CD4-positive, alpha-beta T cell treated with Interleukin-12 subunit alpha and Interleukin-12 subunit beta, for 1 hour (primary cell): ENCODE measurements around the gene PKD1L1.
"Not testable (repeated sequence)": the region's sequence is repeated elsewhere in the genome, so short reads cannot be mapped to it uniquely, and the experiment has no call there.

Source experiments
- DNase-seq: peaks from one replicate; pipeline ENCODE4 v3.0.0-alpha.2; 2020

PKD1L1 gene

DNA sequence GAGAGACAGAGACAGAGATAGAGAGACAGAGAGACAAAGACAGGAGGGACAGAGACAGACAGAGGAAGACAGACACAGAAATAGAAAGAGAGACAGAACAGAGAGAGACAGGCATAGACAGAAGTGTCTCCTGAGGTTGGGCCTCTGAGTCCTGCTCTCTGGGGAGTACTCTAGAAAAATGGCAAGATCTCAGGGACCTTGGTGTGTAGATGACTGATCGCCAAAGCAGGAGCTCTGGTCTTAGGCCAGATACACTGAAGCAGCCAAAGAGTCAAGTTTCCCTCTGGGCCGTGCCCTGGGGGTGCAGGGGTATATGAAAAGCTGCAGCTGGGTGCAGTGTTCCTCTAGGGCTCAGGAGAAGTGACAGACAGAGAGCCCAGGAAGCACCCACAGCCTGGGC lies 189.7 kb downstream of the PKD1L1 start:
- DNase-seq, result no peak

DNA sequence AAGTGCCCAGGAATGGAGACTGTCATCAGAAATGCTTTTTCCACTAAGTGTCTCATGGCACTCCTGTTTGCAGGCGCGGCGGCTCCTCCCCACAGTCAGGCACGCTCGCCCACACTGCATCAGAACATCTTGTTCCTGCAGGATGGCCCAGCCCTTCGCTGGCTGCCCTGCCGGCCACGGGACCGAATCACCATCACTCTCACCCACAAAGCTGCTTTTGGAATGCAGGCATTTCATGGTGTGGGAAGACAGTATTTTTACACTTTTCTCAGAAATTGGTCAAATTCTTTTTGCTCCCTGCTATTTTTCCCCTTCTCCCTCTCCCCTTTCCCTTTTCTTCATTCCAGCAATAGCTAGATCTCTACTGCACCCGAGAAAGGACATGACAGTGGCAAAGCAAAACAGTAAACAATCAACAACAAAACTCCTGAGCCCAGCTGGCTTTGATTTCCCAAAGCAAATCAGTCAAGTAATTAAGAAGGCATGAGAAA lies 190.3 kb downstream of the PKD1L1 start:
- DNase-seq, result no peak

DNA sequence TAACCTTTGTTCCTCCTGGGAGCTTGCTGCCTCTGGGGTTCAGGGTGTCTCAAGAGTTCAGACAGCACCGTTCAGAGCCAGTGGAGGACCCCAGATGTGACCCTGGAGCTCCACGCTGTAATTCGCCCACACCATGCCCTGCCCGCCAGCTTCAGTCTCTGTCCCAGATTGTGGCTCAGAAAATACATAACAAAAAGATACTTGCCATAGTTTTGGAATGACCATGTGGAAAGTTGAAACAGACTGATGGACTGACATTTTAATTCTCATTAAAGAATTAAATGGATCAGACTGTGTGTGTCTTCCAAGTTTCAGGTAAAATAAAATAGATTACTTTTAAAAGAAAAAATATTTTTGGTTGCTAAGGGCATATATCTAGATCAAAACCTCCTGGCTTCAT lies 191.6 kb downstream of the PKD1L1 start:
- DNase-seq, result no peak

DNA sequence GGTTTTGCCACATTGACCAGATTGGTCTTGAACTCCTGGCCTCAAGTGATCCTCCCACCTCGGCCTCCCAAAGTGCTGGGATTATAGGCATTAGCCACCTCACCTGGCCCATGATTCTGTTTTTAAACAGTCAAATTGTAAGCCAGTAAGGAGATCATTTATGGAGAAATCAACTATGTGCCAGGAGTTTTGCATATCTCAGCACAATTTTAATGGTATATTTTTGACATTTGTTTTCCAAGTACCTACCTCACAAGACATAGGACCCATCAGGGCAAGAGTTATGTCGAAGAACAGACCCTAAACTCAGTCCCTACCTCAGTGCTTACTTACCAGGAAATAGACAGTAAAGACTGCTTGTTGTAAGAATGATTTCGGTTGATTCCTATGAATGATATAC lies 193.0 kb downstream of the PKD1L1 start:
- DNase-seq, result no peak

DNA sequence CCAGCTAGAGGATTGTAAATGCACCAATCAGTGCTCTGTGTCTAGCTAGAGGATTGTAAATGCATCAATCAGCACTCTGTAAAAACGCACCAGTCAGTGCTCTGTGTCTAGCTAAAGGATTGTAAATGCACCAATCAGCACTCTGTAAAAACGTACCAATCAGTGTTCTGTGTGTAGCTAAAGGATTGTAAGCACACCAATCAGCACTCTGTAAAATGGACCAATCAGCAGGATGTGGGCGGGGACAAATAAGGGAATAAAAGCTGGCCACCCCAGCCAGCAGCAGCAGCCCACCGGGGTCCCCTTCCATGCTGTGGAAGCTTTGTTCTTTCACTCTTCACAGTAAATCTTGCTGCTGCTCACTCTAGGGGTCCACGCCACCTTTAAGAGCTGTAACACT lies 196.5 kb downstream of the PKD1L1 start:
- not testable (repeated sequence) for DNase-seq

DNA sequence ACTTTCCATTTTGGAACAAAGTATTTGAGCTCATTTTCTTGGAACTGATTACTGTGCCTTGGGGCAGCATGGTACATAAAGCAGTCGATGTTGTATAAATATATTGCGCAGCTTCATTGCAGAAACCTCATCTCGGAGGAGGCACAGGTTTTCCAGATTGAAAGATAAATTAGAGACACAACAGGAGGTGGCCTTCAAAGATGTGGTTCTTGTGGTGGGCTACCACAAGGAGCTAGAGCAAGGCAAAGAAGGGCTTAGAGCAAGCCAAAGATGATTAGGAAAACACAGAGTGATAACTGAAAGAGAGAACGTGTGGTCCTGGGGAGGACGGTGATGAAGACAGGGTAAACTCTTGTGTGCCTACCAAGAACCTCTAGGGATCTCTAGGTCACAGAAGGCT lies 197.2 kb downstream of the PKD1L1 start:
- no peak for DNase-seq

DNA sequence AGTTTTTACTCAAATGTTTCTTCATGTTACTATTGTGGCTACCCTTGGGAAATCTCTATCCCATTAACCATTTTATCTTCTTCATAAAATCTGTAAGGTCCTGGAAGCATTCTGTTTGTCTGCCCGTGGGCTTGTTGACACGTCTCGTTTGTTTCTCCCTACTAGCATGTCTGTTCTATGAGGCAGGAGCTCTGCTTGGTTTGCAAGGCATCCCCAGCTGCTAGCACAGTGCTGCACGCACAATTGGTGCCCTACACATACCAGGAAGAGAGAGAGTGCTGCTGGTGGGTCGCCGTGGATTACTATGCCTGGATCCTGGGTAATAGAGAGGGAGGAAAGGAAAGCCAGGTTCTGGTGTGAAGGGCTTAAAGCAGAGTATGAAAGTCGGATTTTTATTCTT lies 200.2 kb downstream of the PKD1L1 start:
- no peak for DNase-seq

DNA sequence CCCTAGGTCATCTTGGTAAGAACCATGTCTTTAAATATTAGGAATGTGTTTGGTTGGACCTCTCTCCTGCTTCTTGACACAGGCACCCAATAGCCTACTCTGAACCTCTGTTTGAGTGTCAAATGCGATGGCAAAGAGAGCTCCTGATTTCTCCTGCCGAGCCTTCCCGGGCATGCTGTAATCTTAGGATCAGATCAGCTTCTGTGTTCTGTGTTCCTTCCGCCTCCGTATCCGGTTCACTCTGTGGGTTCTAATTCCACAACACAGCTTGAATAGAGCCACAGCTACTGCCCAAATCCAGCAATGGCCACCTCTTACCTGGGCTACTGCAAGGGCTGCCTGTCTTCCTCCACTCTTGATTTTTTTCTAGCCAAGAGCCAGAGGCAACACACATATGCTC lies 201.1 kb downstream of the PKD1L1 start:
- DNase-seq, result no peak

DNA sequence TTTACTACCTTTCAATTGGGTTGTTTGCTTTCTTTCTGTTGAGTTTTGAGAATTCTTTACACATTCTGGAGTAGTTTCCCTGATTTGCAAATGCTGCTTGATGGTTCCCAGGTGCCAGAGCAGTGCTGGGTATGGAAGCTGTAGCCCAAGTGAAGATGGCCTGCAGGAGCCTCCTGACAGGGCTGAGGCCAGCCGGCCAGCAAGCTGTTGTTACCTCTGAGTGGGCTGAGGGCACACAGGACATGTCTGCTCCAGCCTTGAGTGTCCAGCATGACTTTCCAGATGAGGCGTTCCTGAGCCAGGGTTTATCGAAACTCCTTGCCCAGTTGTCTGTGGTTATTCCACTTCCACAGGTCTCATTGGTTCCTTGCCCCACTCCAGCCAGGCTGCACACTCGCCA lies 201.8 kb downstream of the PKD1L1 start:
- no peak for DNase-seq

DNA sequence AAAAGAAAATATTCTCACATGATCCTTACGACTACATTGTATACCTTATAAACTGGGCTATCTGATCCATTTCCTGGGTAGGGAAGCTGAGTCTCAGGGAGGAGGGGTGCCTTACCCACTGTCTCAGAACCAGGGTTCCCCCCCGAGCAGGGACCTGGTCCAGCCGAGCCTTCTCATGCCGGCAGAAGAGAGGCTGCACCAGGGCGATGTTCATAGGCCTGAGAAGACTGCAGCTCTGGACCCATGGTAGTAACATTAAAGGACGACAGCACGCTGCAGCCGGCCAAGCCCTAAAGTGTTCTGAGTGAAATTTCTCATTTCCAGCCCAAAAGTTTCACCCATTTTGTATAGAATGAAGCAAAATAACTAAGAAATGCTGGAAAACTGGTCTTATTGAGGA lies 203.4 kb downstream of the PKD1L1 start:
- DNase-seq, result no peak

DNA sequence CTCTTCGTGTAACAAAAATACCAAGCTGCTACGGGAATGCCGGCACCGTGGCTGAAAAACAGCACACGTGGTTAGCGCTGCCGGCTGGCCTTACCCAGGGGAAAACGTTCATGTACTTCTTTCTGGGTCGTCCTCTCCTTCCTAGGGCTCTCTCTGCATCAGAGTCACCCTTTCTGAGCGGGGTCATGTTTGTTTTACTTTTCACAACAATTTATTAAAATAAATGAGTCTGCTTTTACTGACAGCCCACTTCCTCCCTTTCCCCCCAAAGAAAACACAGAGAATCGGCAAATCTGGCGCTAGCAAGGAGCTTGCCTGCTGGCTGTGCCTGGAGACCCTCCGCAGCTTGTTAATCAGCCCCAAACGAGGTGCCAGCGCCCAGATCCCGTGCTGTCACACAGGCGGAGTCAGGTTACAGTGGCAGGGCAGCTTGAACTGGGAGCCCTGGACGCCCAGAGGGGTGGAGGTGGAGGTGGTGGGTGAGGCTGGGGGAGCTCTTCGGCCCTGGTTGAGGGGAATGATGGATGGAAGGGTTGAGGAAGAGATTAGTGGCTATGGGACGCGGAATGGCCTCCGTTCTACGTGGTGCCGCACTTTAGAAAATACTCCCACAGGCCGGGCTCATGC lies 204.2 kb downstream of the PKD1L1 start:
- DNase-seq, result no peak

DNA sequence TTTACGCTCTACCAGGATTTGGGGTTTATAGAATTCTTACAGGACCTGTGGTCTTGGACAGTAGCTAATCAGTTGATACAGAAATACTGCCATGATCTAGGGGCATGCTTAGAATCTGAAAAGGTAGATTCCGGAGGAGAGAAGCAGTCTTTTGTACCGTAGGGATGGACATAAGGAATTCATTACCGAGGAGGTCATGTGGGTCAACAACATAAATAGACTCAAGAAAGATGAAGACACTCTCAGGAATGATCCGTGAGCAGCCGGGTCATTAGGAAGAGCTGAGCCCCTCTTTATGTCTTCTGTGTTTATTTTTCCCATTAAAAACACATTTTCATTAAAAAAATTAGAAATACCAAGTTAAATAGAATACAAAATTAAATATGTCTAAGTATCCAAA lies 206.3 kb downstream of the PKD1L1 start:
- no peak for DNase-seq

DNA sequence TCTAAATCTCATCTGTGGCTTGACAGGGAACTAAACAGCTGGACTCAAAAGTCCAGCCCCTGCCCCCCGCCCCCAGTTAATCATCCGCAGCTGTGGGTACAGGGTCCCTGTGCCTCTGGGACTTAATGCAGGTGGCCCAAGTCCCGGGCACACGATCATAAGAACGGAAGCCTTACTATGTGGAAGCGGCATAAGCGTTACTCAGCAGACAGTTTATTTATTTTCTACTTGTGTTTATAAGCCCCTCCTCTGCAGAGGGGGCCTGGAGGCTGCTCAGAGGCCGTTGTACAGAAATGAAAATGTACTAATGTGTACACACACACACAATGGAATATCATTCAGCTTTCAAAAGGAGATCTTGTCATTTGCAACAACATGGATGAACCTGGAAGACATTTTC lies 208.4 kb downstream of the PKD1L1 start:
- no peak for DNase-seq

DNA sequence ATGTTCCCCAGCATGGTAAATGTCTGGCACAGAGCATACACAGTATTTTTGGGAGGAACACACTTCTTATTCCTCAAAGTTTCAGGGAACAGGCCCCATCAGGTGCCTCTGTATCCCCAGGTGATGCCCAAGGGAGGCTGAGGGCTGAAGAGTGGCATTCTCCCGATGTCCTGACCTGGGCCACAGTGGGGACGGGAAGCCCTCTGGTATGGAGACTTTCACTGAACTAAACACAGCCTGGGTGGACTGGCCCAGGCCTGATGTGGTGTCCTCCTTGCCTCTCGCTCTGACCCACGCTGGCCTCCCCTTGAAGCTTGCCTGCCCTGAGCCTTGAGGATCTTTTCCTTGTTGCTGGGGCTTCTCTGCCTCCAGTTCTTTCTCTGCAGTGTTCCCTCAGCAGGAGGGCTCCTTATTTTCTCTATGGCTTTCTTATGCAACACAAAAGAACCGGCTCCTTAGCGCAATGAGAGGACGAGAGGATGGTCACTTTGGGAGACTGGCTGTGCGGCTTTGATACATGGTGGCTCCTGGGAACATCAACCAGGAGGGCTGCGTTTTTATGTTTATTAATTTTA lies 208.9 kb downstream of the PKD1L1 start:
- DNase-seq, result no peak

DNA sequence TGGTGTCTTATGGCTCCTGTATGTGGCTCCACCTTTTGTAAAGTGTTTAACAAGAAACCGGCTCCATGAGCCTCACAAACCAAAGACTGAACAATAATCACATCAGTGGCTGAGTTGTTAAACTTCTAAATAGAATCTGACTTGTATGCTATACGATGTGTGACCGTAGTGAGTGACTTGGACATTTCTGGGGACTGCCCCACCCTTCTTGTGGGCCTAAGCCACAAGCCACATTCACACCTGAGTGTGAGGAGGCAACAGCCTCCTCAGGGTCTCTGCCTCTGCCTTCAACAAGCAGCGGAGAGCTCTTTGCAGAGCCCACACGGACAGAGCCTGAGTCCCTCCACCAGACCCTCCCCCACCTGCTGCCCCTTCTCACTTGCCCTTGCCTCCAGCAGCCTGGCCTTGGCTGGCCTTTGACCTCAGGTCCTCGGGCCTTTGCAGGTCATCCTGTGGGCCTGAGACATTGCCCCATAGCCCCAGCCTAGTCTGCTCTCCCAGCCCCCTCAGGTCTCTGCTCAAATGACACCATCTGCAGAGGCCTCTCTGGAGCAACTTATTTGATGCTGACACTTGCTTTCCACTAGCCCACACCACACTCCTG lies 209.6 kb downstream of the PKD1L1 start:
- no peak for DNase-seq

DNA sequence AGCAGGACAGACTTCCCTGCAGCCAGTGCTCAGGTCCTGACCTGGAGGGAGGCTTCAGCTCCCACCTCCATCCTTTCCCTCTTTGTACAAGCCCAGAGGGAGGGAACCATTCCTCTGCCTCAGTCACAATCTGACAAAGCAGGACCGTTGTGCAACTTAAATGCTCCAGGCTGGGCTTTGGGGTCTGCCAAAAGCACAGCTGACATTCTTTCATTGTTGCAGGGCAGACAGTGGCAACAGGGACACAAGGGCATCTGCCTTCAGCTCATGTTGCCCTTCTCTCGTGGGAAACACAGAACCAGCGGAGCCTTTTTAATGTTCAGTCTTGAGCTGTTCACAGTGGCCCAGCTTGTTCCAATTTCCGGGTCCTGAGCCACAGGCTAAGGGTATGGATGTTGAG lies 210.7 kb downstream of the PKD1L1 start:
- no peak for DNase-seq

DNA sequence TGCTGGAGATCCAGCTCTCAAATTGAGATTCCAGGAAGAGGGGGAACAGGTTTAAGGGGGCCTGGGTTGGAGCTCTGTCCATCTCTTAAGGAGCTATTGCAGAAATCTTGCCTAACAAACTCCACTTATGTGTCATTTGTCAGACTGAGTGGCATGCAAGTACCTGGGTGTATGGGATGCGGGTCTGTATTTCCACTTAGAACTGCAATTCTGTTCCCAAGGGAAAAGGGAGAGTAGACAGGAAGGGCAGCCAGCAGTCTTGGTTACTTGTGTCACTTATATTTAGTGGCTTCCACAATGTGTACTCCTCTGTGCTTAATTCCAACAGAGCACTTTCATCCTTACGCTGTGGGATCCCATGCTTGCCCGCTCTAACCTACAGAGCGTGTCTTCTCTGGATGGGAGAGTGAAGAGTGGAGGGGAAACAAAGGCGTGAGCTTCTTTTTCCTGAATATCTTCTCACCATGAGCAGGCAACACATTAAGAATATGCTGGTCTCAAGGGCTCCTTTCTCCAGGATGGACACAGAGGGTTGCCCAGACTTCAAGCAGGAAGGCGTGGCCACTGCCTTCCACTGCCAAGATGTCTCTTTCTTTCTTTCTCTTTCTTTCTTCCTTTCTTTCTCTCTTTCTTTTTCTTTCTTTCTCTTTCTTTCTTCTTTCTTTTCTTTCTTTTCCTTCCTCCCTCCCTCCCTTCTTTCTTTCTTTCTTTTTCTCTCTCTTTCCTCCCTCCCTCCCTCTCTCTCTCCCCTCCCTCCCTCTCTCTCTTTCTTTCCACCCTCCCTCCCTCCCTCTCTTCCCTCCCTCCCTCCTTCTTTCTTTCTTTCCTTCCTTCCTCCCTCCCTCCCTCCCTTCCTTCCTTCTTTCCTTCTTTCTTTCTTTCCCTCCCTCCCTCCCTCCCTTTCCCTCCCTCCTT lies 212.6 kb downstream of the PKD1L1 start:
- DNase-seq, result no peak

DNA sequence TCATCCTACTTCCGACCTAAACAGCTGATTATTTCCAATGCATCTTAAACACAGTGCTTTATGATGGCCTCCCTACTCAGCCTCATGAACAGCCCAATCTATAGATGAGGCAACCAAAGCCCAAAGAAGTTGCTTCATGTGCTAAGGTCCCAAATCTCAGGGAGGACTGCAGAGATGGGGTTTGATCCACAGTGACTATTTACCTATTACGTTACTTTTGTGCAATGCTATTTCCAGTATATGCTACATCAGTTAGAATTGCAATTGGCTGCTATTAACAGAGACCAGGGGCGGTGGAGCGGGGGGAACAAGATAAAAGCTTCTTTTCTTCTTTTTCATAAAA lies 213.3 kb downstream of the PKD1L1 start:
- no peak for DNase-seq

DNA sequence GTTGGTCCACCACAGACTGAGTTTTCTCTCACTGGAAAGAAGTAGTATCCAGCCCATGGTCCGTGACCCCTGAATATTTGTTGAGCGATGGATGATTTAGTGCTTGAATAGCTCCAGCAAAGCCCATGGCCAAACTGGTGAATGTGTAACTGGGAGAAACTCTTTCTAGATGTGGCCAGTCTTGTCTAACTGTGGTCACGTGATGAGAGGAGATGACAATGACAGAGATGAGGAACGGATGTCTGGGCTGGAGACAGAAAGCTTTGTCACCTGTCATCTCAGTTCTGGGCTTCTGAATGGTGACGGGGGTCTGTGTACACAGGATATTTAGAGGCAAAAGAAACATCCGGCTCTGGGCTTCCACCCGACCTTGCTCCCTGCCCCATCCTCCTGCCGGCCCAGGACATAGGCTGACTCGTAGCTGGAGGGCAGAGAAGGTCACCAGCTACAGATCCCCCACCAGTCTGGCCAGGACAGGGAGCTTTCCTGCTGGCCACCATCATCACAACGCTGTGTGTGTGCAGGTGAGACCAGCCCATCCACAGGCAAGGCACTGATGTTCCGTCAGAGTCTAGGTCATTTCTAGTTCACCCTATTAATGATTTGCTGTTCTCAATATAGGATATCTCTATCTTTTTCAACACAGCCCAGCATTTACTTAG lies 213.8 kb downstream of the PKD1L1 start:
- no peak for DNase-seq

DNA sequence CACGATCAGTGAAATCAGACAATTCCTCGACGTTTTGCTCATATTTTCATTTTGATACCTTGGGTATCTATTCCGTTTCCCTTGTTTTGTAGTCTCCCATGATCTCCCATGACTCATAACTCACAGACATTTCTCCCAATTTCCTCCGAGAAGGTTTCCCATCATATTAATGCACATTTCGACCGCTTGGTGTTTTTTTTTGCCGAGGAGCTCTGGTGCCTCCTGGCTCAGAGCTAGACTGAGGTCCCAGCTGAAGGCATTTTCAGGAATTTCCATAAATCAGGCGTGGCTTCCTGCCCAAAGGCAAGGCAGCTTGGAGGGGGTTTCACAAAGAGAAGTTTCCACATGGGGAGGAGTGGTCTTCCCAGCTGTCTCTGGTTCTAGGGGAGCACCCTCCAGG lies 218.1 kb downstream of the PKD1L1 start:
- no peak for DNase-seq

DNA sequence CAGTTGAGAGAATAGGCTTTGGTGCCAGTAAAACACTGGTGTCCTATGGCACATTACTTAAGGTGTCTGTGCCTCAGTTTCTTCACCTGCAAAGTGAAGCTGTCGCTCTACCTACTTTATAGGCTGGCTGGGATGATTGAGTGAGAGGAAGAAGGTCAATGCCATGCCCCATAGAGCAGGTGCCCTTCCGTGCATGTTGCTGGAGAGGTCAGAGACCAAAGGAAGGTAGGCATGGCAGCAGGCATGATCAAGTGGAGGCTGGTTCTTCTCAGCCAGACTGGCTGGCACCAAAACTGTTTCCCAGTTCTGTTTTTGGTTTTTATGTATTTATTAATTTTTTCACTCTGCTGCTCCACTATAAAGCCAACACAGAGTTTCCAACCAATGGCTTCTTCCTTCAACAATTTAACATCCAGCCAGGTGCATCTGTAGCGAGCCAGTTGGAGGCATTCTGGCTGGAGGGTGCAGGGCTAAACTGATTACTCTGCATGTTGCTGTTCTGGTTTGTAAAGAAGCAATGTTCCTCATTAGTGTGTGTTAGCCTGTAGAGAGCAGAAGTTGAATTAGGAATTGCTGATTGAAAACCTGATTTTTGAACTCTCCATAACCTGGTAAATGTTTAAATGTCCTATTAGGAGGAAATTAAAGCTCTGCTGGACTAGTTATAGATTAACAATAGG lies 222.1 kb downstream of the PKD1L1 start:
- no peak for DNase-seq

DNA sequence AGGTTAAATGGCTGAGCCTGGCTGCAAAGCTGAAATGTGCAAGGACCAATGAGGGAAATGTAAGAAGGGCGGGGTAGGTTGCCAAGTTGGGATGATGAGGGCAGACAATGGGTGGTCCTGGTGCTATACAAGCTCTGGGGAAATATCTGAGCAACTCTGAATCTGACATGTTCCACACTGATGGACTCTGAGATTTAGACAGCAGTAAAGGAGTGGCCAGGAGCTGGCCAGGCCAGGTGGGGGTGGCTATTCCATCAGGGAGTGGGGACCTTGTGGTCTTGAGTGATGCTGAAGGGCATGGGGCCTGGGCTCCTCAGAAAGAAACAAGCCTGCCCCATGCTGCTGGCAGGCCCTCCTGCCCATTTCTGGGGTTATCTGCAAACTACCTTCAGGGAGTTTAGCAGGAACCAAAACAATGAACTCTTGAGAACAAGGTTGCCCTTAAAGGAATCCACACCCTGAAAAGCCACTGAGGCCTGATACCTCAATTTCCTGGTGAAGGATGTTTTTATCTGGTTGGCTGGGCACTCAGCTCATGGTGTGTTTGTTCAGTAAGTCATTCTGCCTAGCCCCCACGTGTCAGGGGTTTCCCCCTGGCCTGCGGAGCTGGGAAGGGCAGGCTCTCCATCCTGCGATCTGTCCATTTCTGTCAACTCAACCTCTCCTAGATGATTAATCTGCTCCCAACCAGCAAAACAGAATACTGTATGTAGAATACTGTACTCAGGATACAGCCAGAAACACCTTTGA lies 223.1 kb downstream of the PKD1L1 start:
- no peak for DNase-seq
